ENCODE measurements around the gene METTL23. TPM values are rescaled to one million over a fixed set of nuclear protein-coding genes. Genes with fewer than 3 reads are reported as not detected.

The METTL23 gene
- total RNA-seq, 1 experiment from 2014 or later: 37.7 TPM

DNA sequence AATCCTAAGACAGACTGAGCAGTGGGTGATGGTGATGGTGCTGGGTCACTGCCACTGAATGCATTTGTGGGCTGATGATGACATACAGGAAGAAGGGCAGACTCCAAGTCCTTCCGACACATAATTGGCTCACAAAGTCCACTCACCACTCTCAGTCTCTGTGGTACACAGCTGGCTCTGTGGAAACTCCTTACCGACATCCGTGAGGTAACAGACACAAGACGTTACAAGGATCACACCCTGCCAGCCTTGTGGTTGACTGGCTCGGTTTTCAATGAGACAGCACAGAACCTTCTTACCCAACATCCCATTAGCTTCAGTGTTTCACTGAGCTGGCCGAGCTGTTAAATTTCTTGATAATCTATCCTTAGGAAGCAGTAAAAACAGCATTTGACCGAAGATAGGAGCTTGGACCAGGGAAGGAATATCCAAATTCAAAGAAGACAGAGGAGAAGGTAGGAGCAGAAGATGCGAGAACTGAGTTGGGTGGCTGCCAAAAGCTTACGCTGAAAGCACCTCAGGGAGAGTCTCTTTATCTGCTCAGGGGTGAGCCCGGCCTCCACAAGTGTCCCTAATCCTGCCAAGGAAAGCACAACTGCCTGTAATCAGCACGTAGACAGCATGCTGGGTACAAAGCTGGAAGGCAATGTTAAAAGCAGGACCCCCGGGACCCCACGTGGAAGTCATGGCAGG lies 10.3 kb upstream of the METTL23 start:
- H3K27ac Mint-ChIP-seq (ENCODE audit: unreplicated experiment): no peak overlapping the region
- H3K36me3 Mint-ChIP-seq (ENCODE audit: insufficient read depth, unreplicated experiment): peaks cover 67% of the 10 kb centered on the region
- no TSS peak for BruUV-seq (replicated peaks)
- H3K4me3 Mint-ChIP-seq (ENCODE audit: unreplicated experiment): no peak overlapping the region
- Histone ChIP-seq H3K36me3 (ENCODE audit: control insufficient read depth, insufficient read depth, low read length) (peaks cover 3% of the 10 kb centered on the region), H3K4me1 (peaks cover 2% of the 10 kb centered on the region; the same call in 1 of the 2 replicates), H3K4me3 (ENCODE audit: low read depth, low read length) (no peak overlapping the region), H3K27me3 (replicated peaks; ENCODE audit: control insufficient read depth, insufficient read depth, low read length) (no peaks in the 10 kb centered on the region), H3K9me3 (no peaks in the 10 kb centered on the region)
- ChIA-PET POLR2A (no interaction called here), CTCF (no interaction called here)
- no peaks in the 10 kb centered on the region for H3K27me3 Mint-ChIP-seq (ENCODE audit: insufficient read depth, unreplicated experiment)
- peaks cover 11% of the 10 kb centered on the region for H3K4me1 Mint-ChIP-seq (ENCODE audit: low read depth, unreplicated experiment)
- intact Hi-C loops (cut with micrococcal nuclease; ENCODE audit: unreplicated experiment): no loop called here
- no peak for TF ChIP-seq CTCF (IDR thresholded peaks at IDR 0.05; ENCODE audit: insufficient read depth in 1 of 2, low read depth in 1 of 2, low read length in 1 of 2, severe bottlenecking in 1 of 2, unreplicated experiment in 1 of 2)
- H3K9me3 Mint-ChIP-seq (ENCODE audit: unreplicated experiment): no peaks in the 10 kb centered on the region
- no peak for DNase-seq

DNA sequence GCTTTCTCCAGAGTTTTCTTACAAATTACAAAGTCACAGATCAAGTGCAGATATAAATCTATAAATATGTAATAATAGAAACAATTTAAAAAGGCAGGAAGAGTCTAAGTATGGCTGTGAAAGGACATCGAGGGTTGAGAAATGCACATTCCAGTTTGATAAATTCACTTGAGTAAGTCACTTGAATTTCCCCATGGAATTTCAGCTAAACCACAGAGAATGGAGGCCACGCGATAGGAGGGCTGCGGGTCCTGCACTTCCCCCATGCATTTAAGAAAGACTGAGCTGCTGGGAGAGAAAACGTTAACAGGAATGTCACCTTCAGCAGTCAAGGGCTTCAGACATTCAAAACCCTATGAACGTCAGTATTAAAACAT lies 9.8 kb upstream of the METTL23 start:
- intact Hi-C loops (cut with micrococcal nuclease; ENCODE audit: unreplicated experiment): no loop called here
- H3K27ac Mint-ChIP-seq (ENCODE audit: unreplicated experiment): no peak overlapping the region
- H3K4me1 Mint-ChIP-seq (ENCODE audit: low read depth, unreplicated experiment): peaks cover 6% of the 10 kb centered on the region

DNA sequence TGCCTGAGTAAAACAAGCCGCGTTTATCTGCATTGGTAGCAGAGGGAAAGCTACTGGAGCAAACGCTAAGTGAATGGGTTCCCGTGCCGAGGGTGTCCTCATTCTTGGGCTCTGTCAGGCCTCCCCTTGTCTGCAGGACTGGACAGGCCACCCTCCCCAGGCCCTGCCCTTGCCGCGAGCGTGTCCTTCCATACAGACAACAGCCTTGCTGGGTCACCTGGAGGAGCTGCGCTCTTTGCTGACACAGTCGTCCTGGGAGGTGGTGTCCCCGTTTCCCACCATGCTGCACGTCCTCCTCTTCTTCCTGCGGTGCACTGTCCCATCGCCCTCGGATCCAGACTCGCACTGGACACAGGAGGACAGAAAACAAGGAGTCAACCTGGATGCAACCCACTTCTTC lies 8.1 kb upstream of the METTL23 start:
- Histone ChIP-seq H3K36me3 (ENCODE audit: control insufficient read depth, insufficient read depth, low read length) (peaks cover 3% of the 10 kb centered on the region; the same call in 1 of the 2 replicates), H3K4me1 (no peaks in the 10 kb centered on the region), H3K9me3 (no peaks in the 10 kb centered on the region), H3K4me3 (ENCODE audit: low read depth, low read length) (no peak overlapping the region), H3K27me3 (replicated peaks; ENCODE audit: control insufficient read depth, insufficient read depth, low read length) (no peaks in the 10 kb centered on the region)
- peaks cover 86% of the 10 kb centered on the region for H3K36me3 Mint-ChIP-seq (ENCODE audit: insufficient read depth, unreplicated experiment)
- no TSS peak for BruUV-seq (replicated peaks)
- no peak overlapping the region for H3K27ac Mint-ChIP-seq (ENCODE audit: unreplicated experiment)
- no peak overlapping the region for H3K4me3 Mint-ChIP-seq (ENCODE audit: unreplicated experiment)
- ChIA-PET CTCF (no interaction called here), POLR2A (no interaction called here)
- H3K27me3 Mint-ChIP-seq (ENCODE audit: insufficient read depth, unreplicated experiment): no peaks in the 10 kb centered on the region
- intact Hi-C loops (cut with micrococcal nuclease; ENCODE audit: unreplicated experiment): no loop called here
- no peak for TF ChIP-seq CTCF (IDR thresholded peaks at IDR 0.05; ENCODE audit: insufficient read depth in 1 of 2, low read depth in 1 of 2, low read length in 1 of 2, severe bottlenecking in 1 of 2, unreplicated experiment in 1 of 2)
- no peaks in the 10 kb centered on the region for H3K9me3 Mint-ChIP-seq (ENCODE audit: unreplicated experiment)
- peaks cover 6% of the 10 kb centered on the region for H3K4me1 Mint-ChIP-seq (ENCODE audit: low read depth, unreplicated experiment)
- no peak for DNase-seq

More for the DNA sequence above, 9.8 kb upstream of the METTL23 start:
- no peaks in the 10 kb centered on the region for H3K27me3 Mint-ChIP-seq (ENCODE audit: insufficient read depth, unreplicated experiment)
- BruUV-seq (replicated peaks): no TSS peak
- Histone ChIP-seq H3K4me1 (no peaks in the 10 kb centered on the region), H3K4me3 (ENCODE audit: low read depth, low read length) (no peak overlapping the region), H3K9me3 (no peaks in the 10 kb centered on the region), H3K27me3 (replicated peaks; ENCODE audit: control insufficient read depth, insufficient read depth, low read length) (no peaks in the 10 kb centered on the region), H3K36me3 (ENCODE audit: control insufficient read depth, insufficient read depth, low read length) (peaks cover 3% of the 10 kb centered on the region)
- ChIA-PET CTCF (interaction anchor here (0.5 kb wide), 1 partner anchor 13 kb away, joined by 4 read pairs; no protein-coding TSS in a partner anchor), POLR2A (no interaction called here)
- TF ChIP-seq CTCF (IDR thresholded peaks at IDR 0.05; ENCODE audit: insufficient read depth in 1 of 2, low read depth in 1 of 2, low read length in 1 of 2, severe bottlenecking in 1 of 2, unreplicated experiment in 1 of 2): no peak
- peaks cover 71% of the 10 kb centered on the region for H3K36me3 Mint-ChIP-seq (ENCODE audit: insufficient read depth, unreplicated experiment)
- H3K9me3 Mint-ChIP-seq (ENCODE audit: unreplicated experiment): no peaks in the 10 kb centered on the region
- H3K4me3 Mint-ChIP-seq (ENCODE audit: unreplicated experiment): no peak overlapping the region
- DNase-seq: no peak

Measured in Caco-2 (cell line).